ENCODE measurements around the gene TNC. TPM values are rescaled to one million over a fixed set of nuclear protein-coding genes. Genes with fewer than 3 reads are reported as not detected.

Gene TNC
- polyA plus RNA-seq, 1 of the 3 experiments (the other 2 are of a cell fraction), result 805 TPM

GRCh38 chr9:114994768-114995167 lies 123.2 kb downstream of the TNC start:
- ChIA-PET POLR2A (no interaction called here), CTCF (interaction anchor here (1.0 kb wide), 1 partner anchor 9 kb away, joined by 3 read pairs; no protein-coding TSS in a partner anchor)
- Histone ChIP-seq H3K36me3 (replicated peaks in 1 of 2; ENCODE audit: control insufficient read depth in 1 of 2, insufficient read depth in 2 of 2, low read length in 1 of 2) (no peaks in the 10 kb centered on the region), H3K27me3 (ENCODE audit: insufficient read depth) (peaks cover 16% of the 10 kb centered on the region; the same call in 1 of the 2 replicates), H3K4me2 (no peak overlapping the region), H3K9ac (no peak overlapping the region), H4K20me1 (ENCODE audit: insufficient read depth) (no peaks in the 10 kb centered on the region), H3K27ac (ENCODE audit: low read depth in 2 of 2, low read length in 1 of 2) (no peak overlapping the region), H3K79me2 (ENCODE audit: insufficient read depth) (no peaks in the 10 kb centered on the region), H2AFZ (ENCODE audit: low read depth) (no peak overlapping the region), H3F3A (replicated peaks; ENCODE audit: insufficient read depth) (no peaks in the 10 kb centered on the region), H3K4me1 (ENCODE audit: control insufficient read depth in 1 of 2, insufficient read depth in 2 of 2, low read depth in 1 of 2, low read length in 1 of 2) (peaks cover 0 to 7% of the 10 kb centered on the region in 2 experiments; a peak in 2 of 4 replicates), H3K4me3 (ENCODE audit: low read depth in 2 of 2, low read length in 1 of 2) (no peak overlapping the region), H3K9me3 (no peaks in the 10 kb centered on the region), H3K9me2 (no peaks in the 10 kb centered on the region)
- DNase-seq, result no peak
- TF ChIP-seq FOXJ3 (CRISPR knock-in tag; IDR thresholded peaks at IDR 0.05) (no peak), RFX5 (IDR thresholded peaks at IDR 0.05; ENCODE audit: low read length) (no peak), EZH2phosphoT487 (IDR thresholded peaks at IDR 0.05; ENCODE audit: borderline replicate concordance, low read depth) (no peak), USF1 (IDR thresholded peaks at IDR 0.05; ENCODE audit: borderline replicate concordance, low read depth) (no peak), RXRA (IDR thresholded peaks at IDR 0.05; ENCODE audit: borderline replicate concordance, low read depth) (no peak), MXI1 (IDR thresholded peaks at IDR 0.05; ENCODE audit: low read depth, low read length) (no peak), GABPA (IDR thresholded peaks at IDR 0.05; ENCODE audit: low read depth) (no peak), POLR2AphosphoS5 (IDR thresholded peaks at IDR 0.05; ENCODE audit: low read depth, low read length) (no peak), REST (IDR thresholded peaks at IDR 0.05; ENCODE audit: low read depth, low read length) (no peak), SMC3 (IDR thresholded peaks at IDR 0.05; ENCODE audit: low read depth, low read length) (no peak), RCOR1 (IDR thresholded peaks at IDR 0.05; ENCODE audit: low read length) (no peak), IRF3 (IDR thresholded peaks at IDR 0.05; ENCODE audit: low read depth, low read length) (no peak)

Data from SK-N-SH (cell line).